ENCODE data around the gene IRF8. TPM values are rescaled to one million over a fixed set of nuclear protein-coding genes. Genes with fewer than 3 reads are reported as not detected.

The IRF8 gene
- total RNA-seq, 4 donors from 2014 or later = 1.4 to 13.0 (median 8.8) TPM; not detected in 1

DNA sequence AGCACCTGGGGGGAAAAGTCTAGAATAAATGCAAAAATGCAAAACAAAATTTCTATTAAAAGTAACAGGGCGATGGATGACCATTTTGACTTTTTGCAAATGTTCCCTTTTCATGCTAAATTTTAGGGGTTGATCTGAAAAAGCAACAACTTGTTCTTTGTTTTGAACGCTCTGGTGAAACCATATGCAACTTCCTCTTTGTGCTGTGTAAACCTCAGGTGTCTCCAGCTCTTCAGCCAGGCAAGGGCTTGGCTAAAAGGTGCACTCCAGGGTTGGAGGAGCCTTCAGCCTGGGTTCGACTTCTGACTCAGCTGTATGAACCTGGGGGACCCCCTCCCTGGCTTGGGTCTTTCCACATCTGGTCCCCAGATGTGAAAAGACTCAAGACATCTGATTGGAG, 9.5 kb downstream of the IRF8 start:
- Histone ChIP-seq H3K27me3 (peaks cover 0 to 39% (median 0%) of the 10 kb centered on the region in 4 donors), H3K4me1 (peaks cover 0 to 7% (median 4%) of the 10 kb centered on the region in 3 donors), H3K4me3 (no peak overlapping the region), H3K9me3 (no peaks in the 10 kb centered on the region), H3K27ac (peak overlapping the region in 2 of 4 donors; percentile 9 to 56), H3K36me3 (peaks cover 0 to 4% (median 0%) of the 10 kb centered on the region in 3 donors)
- TF ChIP-seq, protein P1, sequence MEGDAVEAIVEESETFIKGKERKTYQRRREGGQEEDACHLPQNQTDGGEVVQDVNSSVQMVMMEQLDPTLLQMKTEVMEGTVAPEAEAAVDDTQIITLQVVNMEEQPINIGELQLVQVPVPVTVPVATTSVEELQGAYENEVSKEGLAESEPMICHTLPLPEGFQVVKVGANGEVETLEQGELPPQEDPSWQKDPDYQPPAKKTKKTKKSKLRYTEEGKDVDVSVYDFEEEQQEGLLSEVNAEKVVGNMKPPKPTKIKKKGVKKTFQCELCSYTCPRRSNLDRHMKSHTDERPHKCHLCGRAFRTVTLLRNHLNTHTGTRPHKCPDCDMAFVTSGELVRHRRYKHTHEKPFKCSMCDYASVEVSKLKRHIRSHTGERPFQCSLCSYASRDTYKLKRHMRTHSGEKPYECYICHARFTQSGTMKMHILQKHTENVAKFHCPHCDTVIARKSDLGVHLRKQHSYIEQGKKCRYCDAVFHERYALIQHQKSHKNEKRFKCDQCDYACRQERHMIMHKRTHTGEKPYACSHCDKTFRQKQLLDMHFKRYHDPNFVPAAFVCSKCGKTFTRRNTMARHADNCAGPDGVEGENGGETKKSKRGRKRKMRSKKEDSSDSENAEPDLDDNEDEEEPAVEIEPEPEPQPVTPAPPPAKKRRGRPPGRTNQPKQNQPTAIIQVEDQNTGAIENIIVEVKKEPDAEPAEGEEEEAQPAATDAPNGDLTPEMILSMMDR (IDR thresholded peaks at IDR 0.05) = no peak
- TF ChIP-seq POLR2A (IDR thresholded peaks at IDR 0.05) = no peak
- WGBS, 2 donors = 54 to 61% methylated on average over 3 of the region's 3 CpGs
- intact Hi-C loops (cut with DNase I) = no loop called here
- no peak for DNase-seq

GRCh38 chr16:85908889-85909589, 10.1 kb downstream of the IRF8 start:
- Histone ChIP-seq H3K36me3 (peaks cover 0 to 4% (median 0%) of the 10 kb centered on the region in 3 donors), H3K9me3 (no peaks in the 10 kb centered on the region), H3K27ac (peak overlapping the region in 2 of 4 donors; percentile 9 to 56), H3K4me1 (peaks cover 0 to 7% (median 4%) of the 10 kb centered on the region in 3 donors), H3K27me3 (peaks cover 0 to 33% (median 0%) of the 10 kb centered on the region in 4 donors), H3K4me3 (no peak overlapping the region)
- intact Hi-C loops (cut with DNase I) = no loop called here
- WGBS, 2 donors = 68 to 74% methylated on average over 9 to 10 of the region's 10 CpGs
- no peak for TF ChIP-seq POLR2A (IDR thresholded peaks at IDR 0.05)
- TF ChIP-seq, protein P1 (IDR thresholded peaks at IDR 0.05) = no peak
- DNase-seq = no peak

- peaks cover 0 to 4% (median 0%) of the 10 kb centered on the region in 3 donors for H3K36me3 ChIP-seq
- H3K27ac ChIP-seq = peak overlapping the region in 2 of 4 donors; percentile 9 to 56
- DNase-seq = no peak
These were observed 11.2 kb downstream of the IRF8 start for GRCh38 chr16:85909932-85910853.

GRCh38 chr16:85910854-85911247, 11.9 kb downstream of the IRF8 start:
- H3K4me3 ChIP-seq = no peak overlapping the region
- peaks cover 0 to 4% (median 0%) of the 10 kb centered on the region in 3 donors for H3K36me3 ChIP-seq
- H3K27ac ChIP-seq = no peak overlapping the region
- H3K9me3 ChIP-seq = no peaks in the 10 kb centered on the region
- DNase-seq = no peak
- WGBS, 2 donors = 76% methylated on average over 9 of the region's 9 CpGs
- intact Hi-C loops (cut with DNase I) = no loop called here
- no peak for TF ChIP-seq POLR2A (IDR thresholded peaks at IDR 0.05)
- TF ChIP-seq, protein P1 (IDR thresholded peaks at IDR 0.05) = no peak
- H3K27me3 ChIP-seq = peaks cover 0 to 25% (median 0%) of the 10 kb centered on the region in 4 donors
- peaks cover 0 to 7% (median 4%) of the 10 kb centered on the region in 3 donors for H3K4me1 ChIP-seq

More at GRCh38 chr16:85909932-85910853, 11.2 kb downstream of the IRF8 start:
- Histone ChIP-seq H3K9me3 (no peaks in the 10 kb centered on the region), H3K4me3 (no peak overlapping the region), H3K4me1 (peaks cover 0 to 7% (median 4%) of the 10 kb centered on the region in 3 donors), H3K27me3 (peaks cover 0 to 25% (median 0%) of the 10 kb centered on the region in 4 donors)
- 84 to 86% methylated on average over 17 of the region's 17 CpGs for WGBS, 2 donors
- TF ChIP-seq POLR2A (IDR thresholded peaks at IDR 0.05) = no peak
- TF ChIP-seq, protein P1 (IDR thresholded peaks at IDR 0.05) = no peak
- intact Hi-C loops (cut with DNase I) = no loop called here
